Islet of Langerhans (tissue), 1 donor: ENCODE data around the gene CEP192.
"Not testable (repeated sequence)": the region's sequence is repeated elsewhere in the genome, so short reads cannot be mapped to it uniquely, and the experiment has no call there.

ENCODE experiments used
- FAIRE-seq: peaks from one replicate; lab custom pipeline; 2011; peaks lifted over from hg19 to GRCh38; lab: Jason Lieb, UNC

The CEP192 gene

GRCh38 chr18:12990967-12991820, at the start of gene CEP192:
CEP192 (plus strand) TSS chr18:12991362; CDS start chr18:12999425, 8,063 bp downstream.
- FAIRE-seq, result peak; percentile 33

GRCh38 chr18:12943215-12943614, 47.9 kb upstream of the CEP192 start:
- no peak for FAIRE-seq

- no peak for FAIRE-seq
These were observed 46.5 kb upstream of the CEP192 start for GRCh38 chr18:12944709-12945108.

GRCh38 chr18:12946549-12947284, 44.4 kb upstream of the CEP192 start:
- FAIRE-seq, result no peak

- FAIRE-seq, result no peak
These were observed 43.7 kb upstream of the CEP192 start, which contains the start of gene SEH1L for GRCh38 chr18:12947285-12948049. SEH1L (plus strand) TSS chr18:12948011; CDS start chr18:12948122, 111 bp downstream.

- FAIRE-seq, result no peak
These were observed 42.9 kb upstream of the CEP192 start for GRCh38 chr18:12948050-12948804.

- FAIRE-seq, result no peak
These were observed 32.7 kb upstream of the CEP192 start for GRCh38 chr18:12958478-12958877.

GRCh38 chr18:12960395-12960794, 30.8 kb upstream of the CEP192 start:
- no peak for FAIRE-seq

GRCh38 chr18:12960853-12961397, 30.2 kb upstream of the CEP192 start:
- no peak for FAIRE-seq

- no peak for FAIRE-seq
These were observed 28.1 kb upstream of the CEP192 start for GRCh38 chr18:12963069-12963468.

- FAIRE-seq, result no peak
These were observed 23.0 kb upstream of the CEP192 start for GRCh38 chr18:12968115-12968514.

- FAIRE-seq, result no peak
These were observed 22.5 kb upstream of the CEP192 start for GRCh38 chr18:12968619-12969018.

- FAIRE-seq, result no peak
These were observed 17.5 kb upstream of the CEP192 start for GRCh38 chr18:12973562-12974213.

GRCh38 chr18:12975488-12975887, 15.7 kb upstream of the CEP192 start:
- FAIRE-seq, result no peak

- no peak for FAIRE-seq
These were observed 14.9 kb upstream of the CEP192 start for GRCh38 chr18:12976305-12976704.

- not testable (repeated sequence) for FAIRE-seq
These were observed 11.1 kb upstream of the CEP192 start for GRCh38 chr18:12980065-12980464.

GRCh38 chr18:12989397-12990122, 1.6 kb upstream of the CEP192 start:
- no peak for FAIRE-seq

GRCh38 chr18:12990123-12990475, 1.1 kb upstream of the CEP192 start:
- FAIRE-seq, result no peak

GRCh38 chr18:12990641-12990966, 558 bp upstream of the CEP192 start:
- no peak for FAIRE-seq

- FAIRE-seq, result no peak
These were observed 638 bp downstream of the CEP192 start for GRCh38 chr18:12991821-12992179.

- no peak for FAIRE-seq
These were observed 2.3 kb downstream of the CEP192 start for GRCh38 chr18:12993439-12993838.
